Left kidney (tissue), 2 donors: ENCODE measurements around the gene PARP12. TPM values are rescaled to one million over a fixed set of nuclear protein-coding genes. Genes with fewer than 3 reads are reported as not detected.

Source experiments
- DNase-seq: peaks from one replicate; pipeline ENCODE4 v3.0.0-alpha.2; 2013
- polyA plus RNA-seq: library from polyadenylated mRNA; unstranded; fragments of 120-200 nt; gene quantifications from one replicate; pipeline ENCODE4 v1.2.1, GENCODE V29; 2013; ENCODE audit not compliant: insufficient read length

PARP12 gene
- polyA plus RNA-seq, 1 donor = 22.2 TPM

GRCh38 chr7:140035400-140036223 is 27.1 kb downstream of the PARP12 start:
- DNase-seq = no peak

DNA sequence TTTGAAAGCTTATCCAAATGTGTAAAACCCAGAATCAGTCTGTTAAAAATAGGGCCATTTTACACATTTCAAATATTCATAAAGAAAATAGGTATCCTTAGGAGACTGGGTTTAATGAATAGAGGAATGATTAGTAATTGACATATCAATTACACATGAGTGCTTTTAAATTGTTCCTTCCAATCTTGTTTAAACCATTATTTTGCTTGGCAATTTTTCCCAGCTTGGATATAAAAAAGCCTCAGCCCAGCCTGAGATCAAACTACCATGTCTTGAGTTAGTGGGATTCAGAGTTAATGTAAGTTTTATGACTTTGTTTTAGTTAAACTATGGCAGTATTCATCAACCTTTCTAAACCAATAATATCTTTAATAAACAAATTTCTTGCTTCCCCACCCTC is 28.3 kb downstream of the PARP12 start:
- DNase-seq = no peak

DNA sequence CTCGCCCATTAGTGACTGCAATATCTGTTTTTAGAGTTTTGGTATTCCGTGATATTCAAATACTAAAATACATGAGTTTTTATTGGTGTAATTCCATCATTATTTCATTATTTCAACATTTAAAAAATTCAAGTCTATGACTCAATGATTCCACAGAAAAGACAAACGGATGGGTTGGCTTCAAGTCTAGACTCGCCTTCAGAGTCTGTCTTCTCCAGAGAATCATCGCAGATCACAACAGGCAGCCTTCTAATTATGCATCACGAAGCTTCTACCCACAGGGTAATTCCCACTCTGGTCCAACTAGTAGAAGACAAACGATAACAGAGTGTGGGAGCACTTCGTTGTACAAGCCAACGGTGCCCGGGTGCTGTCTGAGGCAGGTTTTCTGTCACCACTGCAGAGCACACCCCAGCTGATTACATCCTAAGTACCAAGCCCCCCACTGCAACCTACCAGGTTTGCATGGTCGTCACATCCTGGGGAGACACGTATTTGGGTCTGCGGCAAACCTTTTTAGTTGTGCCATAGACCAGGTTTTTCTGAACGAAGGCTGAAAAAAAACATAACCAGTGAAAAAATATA is 28.9 kb downstream of the PARP12 start:
- no peak for DNase-seq

GRCh38 chr7:140033036-140033435 is 29.7 kb downstream of the PARP12 start:
- DNase-seq = no peak

DNA sequence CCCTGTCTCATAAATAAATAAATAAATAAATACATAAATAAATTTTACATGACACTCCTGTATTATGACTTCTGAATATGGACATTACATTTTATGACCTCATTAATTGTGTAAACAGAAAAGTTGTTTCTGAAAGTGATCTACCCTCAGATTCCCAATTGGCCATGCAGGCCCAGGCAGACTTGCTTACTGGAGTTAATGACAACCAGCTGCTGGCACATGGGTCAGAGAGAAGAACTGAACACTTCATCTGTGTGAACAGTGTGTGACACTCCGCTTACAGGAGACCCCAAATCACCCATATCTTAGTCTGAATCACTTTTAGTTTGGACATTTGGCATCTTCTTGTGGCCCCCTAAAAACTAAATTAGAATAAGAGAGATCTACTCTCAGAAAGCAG is 31.4 kb downstream of the PARP12 start:
- DNase-seq = no peak

- DNase-seq = no peak
Measured at GRCh38 chr7:140029072-140029471, 33.7 kb downstream of the PARP12 start.

DNA sequence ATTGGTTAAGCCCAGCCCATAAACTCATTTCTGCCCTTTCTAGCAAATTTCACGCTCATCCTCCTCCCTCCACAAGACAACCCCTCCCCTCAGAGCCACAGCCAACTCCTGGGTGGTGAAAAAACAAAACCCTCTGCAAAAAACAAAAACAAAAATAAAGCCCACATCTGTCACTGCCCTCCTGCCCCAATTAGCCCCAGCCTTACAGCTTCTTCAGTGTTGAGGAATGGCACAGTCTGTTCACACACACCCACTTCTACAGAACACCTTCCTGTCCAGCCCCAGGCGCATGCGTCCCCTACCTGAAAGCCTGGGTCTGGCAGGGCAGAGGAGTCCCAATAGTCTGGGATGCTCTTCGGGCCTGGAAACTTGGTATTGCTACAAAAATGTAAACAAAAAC is 34.4 kb downstream of the PARP12 start:
- DNase-seq = no peak

- no peak for DNase-seq
Measured at GRCh38 chr7:140027858-140028257, 34.9 kb downstream of the PARP12 start.

DNA sequence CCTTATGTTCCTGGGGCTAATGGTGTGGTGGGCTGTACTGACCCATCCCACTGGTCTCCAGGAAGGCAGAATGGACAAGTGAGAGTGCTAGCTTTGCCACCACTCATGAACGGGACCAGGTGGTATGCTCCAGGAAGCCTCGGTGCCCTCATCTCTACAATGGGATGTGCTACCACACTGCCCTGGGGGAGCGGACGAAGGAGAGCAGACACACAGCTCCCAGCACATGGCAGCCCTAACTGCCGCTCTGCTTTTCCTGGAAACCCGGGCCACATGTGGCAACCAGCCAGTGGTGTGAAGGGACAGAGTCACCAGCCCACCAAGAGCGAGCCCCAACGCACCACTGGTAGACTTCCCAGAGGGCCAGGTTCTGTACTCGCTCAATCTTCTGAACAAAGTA is 35.8 kb downstream of the PARP12 start:
- DNase-seq = no peak

GRCh38 chr7:140025814-140026433 is 36.8 kb downstream of the PARP12 start:
- DNase-seq = no peak

GRCh38 chr7:140025241-140025640 is 37.5 kb downstream of the PARP12 start:
- DNase-seq = no peak

DNA sequence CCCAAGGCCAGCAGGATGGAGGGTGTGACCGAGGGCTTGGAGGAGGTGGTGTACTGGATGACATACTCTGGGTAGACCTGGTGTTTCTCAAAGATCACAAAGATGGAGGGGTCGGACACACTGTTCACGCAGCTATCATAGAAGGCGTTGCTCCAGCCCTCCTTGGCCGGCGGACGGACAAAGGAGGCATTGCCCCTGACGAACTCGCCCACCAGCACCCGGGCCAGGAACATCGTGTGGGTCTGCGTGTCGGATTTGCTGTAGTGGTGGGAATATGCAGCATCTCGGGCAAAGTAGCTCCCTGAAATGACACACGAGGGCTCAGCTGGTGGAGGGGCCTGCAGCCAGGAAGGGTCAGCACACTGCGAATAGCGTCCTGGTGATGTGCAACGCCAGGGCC is 38.2 kb downstream of the PARP12 start:
- DNase-seq = no peak

GRCh38 chr7:140023728-140024127 is 39.0 kb downstream of the PARP12 start:
- no peak for DNase-seq

DNA sequence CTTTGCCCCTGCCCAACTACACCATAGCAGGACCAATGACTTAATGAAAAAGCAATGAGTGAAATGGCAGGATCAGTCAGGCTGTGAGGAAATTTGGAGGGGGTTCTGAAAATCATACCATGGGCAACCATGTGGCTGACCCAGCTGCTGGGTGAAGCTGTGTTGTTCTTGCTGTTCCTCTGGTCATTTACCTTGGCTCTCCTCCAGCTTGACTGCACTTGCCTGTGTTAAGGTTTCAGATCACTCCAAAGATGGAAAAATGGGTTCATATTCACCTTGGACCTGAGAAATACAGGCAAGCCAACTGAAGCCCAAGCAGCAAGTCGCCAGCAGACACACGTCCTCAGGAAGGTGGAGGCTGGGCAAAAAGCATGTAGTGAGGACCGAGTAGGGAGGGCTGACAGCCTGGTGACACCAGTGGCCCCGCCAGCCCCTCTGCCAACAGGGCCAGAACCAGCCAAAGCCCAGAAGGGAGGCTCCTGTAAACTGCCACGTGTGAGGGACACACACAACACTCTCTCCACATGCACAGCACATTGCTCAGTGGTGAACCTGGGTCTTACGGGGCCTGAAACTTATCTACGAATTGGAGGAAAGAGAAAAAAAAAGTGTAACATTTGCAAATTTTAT is 40.1 kb downstream of the PARP12 start:
- DNase-seq = no peak

DNA sequence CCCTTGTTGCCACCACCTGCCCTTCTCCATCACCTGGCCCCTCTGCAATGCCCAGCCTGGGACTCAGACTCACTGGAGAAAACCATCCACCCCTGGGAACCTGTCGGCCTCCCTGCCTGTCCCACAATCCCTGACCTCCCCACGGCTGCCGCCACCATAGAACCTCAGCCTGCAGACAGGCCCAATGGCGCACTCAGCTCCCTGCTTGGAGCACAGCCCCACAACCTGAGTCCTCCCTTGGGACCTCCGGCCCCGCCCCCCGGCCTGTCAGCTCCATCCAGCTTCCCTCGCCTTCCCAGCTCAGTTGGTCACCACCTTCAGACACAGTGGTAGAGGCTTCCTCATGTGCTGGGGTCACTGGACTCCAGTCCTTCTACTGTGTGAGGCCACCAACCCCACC is 41.1 kb downstream of the PARP12 start:
- DNase-seq = no peak

GRCh38 chr7:140019606-140020005 is 43.1 kb downstream of the PARP12 start:
- DNase-seq = no peak

GRCh38 chr7:140019172-140019571 is 43.6 kb downstream of the PARP12 start:
- no peak for DNase-seq

DNA sequence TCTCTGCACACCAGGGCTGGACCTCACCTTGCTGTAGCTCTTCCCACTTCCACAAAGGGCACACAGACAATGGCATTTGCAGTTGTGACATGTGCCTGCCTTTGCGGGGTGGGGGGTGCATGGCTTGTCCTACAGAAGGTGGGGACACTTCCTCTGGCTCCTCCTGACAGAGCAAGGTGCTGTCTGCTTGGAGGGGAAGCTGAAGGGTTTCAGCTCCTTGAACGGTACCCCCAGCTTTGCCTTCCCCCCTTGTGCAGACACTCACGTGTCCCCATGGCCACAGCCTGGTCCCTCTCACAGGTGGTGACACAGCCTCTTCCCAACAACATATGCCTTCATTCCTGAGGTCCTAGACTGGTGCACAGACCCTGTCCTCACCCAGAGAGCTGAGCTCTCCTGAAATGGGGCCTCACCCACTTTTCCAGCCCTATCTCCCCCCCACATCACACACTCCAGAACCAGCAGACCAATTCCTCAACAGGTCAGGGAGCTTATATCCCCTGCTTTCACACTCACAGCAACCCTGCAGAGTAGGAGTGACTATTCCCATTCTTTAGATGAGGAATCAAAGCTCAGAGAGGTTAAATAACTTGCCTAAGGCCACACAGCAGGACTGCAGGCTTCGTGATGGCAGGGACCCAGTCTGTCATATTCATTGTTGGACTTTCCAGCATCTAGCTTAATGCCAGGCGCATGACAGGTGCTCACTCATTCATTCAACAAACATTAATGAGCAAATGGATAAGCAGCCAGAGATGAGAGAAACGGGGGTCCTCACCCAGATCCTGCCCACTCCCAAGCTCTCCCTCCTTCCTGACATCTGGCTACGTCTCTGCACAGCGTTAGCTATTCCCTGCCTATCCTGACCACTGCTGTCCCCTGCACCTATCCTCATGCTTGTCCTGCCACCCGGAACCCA is 44.4 kb downstream of the PARP12 start:
- DNase-seq = no peak

- DNase-seq = no peak
Measured at GRCh38 chr7:140017543-140017942, 45.2 kb downstream of the PARP12 start.

GRCh38 chr7:140017034-140017433 is 45.7 kb downstream of the PARP12 start:
- DNase-seq = no peak

DNA sequence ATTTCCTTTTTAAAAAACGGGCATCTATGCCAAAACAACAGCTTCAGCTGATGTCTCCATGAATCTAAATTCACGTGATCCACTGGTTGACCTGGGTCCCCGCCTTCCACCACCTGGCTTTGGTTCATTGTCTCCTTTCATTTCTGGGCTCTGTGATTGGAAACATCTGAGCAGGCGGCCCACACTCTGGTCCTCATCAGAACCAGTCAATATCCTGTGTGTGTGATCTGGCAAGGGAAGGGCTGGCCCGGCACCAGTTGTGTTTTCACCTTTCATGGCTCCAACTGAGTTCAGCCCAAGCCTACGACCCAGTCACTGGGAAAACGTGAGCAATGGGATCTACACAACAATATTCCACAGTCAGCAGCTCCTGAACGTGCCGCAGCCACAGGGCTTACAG is 46.2 kb downstream of the PARP12 start:
- DNase-seq = no peak

DNA sequence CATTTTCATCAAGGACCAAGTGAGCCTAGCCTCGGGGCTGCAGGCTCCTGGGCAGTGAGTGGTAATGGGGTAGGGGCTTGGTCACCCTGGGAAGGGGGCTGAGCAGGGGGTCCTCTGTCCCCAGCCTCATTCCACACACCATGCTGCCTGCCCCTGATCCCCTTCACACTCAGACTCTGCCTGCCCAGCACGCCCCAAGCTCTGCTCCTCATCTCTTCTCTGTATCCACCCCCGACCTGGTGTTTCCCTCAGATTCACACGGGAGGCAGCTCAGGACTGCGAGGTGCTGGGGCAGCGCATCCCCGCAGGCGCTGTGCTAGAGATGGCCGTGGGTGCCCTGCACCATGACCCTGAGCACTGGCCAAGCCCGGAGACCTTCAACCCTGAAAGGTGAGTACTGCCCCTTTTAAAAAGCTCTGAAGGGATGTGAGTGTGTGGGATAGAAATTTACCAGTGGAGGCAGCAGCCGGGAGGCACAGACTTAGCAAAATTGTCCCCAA is 47.2 kb downstream of the PARP12 start:
- DNase-seq = no peak
